GM15510 (cell line): ENCODE results near the gene ABCA3.

Experiments
- POLR2A ChIP-seq: IDR thresholded peaks from 3 replicates; pipeline ENCODE4 v1.6.1; 2011; ENCODE audit warnings: borderline replicate concordance; ENCODE audit not compliant: insufficient read length; ENCODE audit errors: extremely low read depth

ABCA3 gene

GRCh38 chr16:2282866-2283555 is 57.5 kb downstream of the ABCA3 start:
- TF ChIP-seq POLR2A, result no peak

GRCh38 chr16:2282262-2282661 is 58.3 kb downstream of the ABCA3 start:
- TF ChIP-seq POLR2A, result no peak

GRCh38 chr16:2280981-2281542 is 59.5 kb downstream of the ABCA3 start:
- no peak for TF ChIP-seq POLR2A

- TF ChIP-seq POLR2A, result no peak
Measured at GRCh38 chr16:2280461-2280860, 60.1 kb downstream of the ABCA3 start.

- TF ChIP-seq POLR2A, result no peak
Measured at GRCh38 chr16:2278956-2279800, 61.4 kb downstream of the ABCA3 start.

GRCh38 chr16:2278272-2278608 is 62.3 kb downstream of the ABCA3 start:
- no peak for TF ChIP-seq POLR2A

- no peak for TF ChIP-seq POLR2A
Measured at GRCh38 chr16:2277466-2278271, 62.9 kb downstream of the ABCA3 start.

GRCh38 chr16:2276368-2277195 is 63.9 kb downstream of the ABCA3 start:
- TF ChIP-seq POLR2A, result no peak

- TF ChIP-seq POLR2A, result no peak
Measured at GRCh38 chr16:2275476-2276367, 64.8 kb downstream of the ABCA3 start.

GRCh38 chr16:2273931-2274330 is 66.6 kb downstream of the ABCA3 start:
- no peak for TF ChIP-seq POLR2A

- TF ChIP-seq POLR2A, result no peak
Measured at GRCh38 chr16:2273484-2273883, 67.0 kb downstream of the ABCA3 start.

GRCh38 chr16:2271848-2272461 is 68.6 kb downstream of the ABCA3 start:
- no peak for TF ChIP-seq POLR2A
